DMS153 (cell line): ENCODE data around the gene AADAT.

Experiments
- DNase-seq: peaks from one replicate; lab custom pipeline; 2025; lab: John Stamatoyannopoulos, UW

The AADAT gene

GRCh38 chr4:170030121-170030520, 59.6 kb downstream of the AADAT start:
- no peak for DNase-seq

- peak; percentile 84 for DNase-seq
Measured at GRCh38 chr4:170027181-170027829, 62.5 kb downstream of the AADAT start.

GRCh38 chr4:170026253-170027021, 63.3 kb downstream of the AADAT start, which contains the start of gene MFAP3L:
Gene MFAP3L, minus strand, starts transcription at chr4:170026395. Its CDS starts 20,518 bp downstream, at chr4:170005877.
- peak; percentile 75 for DNase-seq

- DNase-seq = no peak
Measured at GRCh38 chr4:170025523-170026252, 64.1 kb downstream of the AADAT start.

GRCh38 chr4:170022211-170022610, 67.5 kb downstream of the AADAT start:
- no peak for DNase-seq

GRCh38 chr4:170017252-170017651, 72.5 kb downstream of the AADAT start:
- no peak for DNase-seq

GRCh38 chr4:170015285-170015684, 74.5 kb downstream of the AADAT start:
- no peak for DNase-seq

GRCh38 chr4:170014359-170015011, 75.3 kb downstream of the AADAT start:
- DNase-seq = no peak

- DNase-seq = no peak
Measured at GRCh38 chr4:170012629-170012958, 77.2 kb downstream of the AADAT start.

- DNase-seq = no peak
Measured at GRCh38 chr4:170011921-170012628, 77.7 kb downstream of the AADAT start.
